Measurements from ENCODE around the gene DDIT3.

DNA sequence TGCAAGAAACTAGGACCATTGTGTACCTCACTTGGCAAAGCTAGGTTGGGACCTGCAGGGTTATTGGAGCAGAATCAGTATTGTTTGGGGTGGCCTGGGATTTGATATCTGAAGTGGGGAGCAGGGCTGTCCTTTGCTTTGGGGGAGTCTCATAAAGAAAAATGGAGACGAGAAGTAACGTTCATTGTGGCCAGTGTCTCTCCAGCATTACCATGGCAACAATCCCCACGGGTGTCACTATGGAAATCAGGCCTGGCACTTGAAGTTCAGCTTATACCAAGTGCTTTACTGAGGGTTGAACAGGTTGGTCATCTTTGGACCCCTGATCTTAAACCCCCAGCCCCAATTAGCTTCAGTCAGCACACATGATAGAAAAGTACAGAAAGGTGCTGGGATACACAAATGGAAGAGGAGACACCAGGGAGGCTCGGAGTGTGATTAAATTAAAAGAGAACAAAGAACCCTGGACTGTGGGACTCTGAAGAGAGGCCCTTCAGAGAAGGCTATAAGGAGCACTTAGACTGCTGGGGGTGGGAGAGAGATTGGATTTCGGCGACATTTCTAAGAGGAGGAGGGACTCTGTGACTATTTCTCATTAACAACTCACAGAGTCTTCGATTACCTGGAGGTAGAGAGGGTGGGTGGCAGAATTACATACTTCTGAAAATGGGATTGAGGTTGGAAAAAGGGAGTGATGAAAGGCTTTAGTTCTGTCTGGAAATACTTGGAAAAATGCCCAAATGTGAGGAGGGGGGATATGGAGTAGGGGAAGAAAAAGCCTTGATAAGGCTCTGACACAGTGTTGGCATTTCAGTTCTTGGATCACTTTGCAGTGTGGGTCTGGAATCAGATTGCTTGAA lies 33.3 kb upstream of the DDIT3 start:
- TF ChIP-seq, protein P1, sequence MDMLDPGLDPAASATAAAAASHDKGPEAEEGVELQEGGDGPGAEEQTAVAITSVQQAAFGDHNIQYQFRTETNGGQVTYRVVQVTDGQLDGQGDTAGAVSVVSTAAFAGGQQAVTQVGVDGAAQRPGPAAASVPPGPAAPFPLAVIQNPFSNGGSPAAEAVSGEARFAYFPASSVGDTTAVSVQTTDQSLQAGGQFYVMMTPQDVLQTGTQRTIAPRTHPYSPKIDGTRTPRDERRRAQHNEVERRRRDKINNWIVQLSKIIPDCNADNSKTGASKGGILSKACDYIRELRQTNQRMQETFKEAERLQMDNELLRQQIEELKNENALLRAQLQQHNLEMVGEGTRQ (IDR thresholded peaks at IDR 0.05; ENCODE audit: low read depth, low read length) = no peak
- TF ChIP-seq CTCF (conservative IDR thresholded peaks at IDR 0.05; ENCODE audit: low read depth, low read length) (no peak), RCOR1 (IDR thresholded peaks at IDR 0.05; ENCODE audit: insufficient replicate concordance, low read length) (no peak), CEBPB (IDR thresholded peaks at IDR 0.05; ENCODE audit: low read depth, low read length) (no peak), BHLHE40 (IDR thresholded peaks at IDR 0.05; ENCODE audit: low read depth, low read length) (no peak), POLR2A (IDR thresholded peaks at IDR 0.05; ENCODE audit: low read depth, low read length) (no peak), MXI1 (IDR thresholded peaks at IDR 0.05; ENCODE audit: borderline replicate concordance, low read depth, low read length) (no peak), RAD21 (IDR thresholded peaks at IDR 0.05; ENCODE audit: low read length) (no peak), RFX5 (IDR thresholded peaks at IDR 0.05; ENCODE audit: low read depth, low read length) (no peak), FOS (IDR thresholded peaks at IDR 0.05; ENCODE audit: low read depth, low read length) (no peak), MAZ (IDR thresholded peaks at IDR 0.05; ENCODE audit: borderline replicate concordance, low read depth, low read length) (no peak), MAFK (IDR thresholded peaks at IDR 0.05; ENCODE audit: low read depth, low read length) (no peak)
- TF ChIP-seq, protein P2, sequence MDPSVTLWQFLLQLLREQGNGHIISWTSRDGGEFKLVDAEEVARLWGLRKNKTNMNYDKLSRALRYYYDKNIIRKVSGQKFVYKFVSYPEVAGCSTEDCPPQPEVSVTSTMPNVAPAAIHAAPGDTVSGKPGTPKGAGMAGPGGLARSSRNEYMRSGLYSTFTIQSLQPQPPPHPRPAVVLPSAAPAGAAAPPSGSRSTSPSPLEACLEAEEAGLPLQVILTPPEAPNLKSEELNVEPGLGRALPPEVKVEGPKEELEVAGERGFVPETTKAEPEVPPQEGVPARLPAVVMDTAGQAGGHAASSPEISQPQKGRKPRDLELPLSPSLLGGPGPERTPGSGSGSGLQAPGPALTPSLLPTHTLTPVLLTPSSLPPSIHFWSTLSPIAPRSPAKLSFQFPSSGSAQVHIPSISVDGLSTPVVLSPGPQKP (IDR thresholded peaks at IDR 0.05; ENCODE audit: borderline replicate concordance, low read depth, low read length) = no peak

All from IMR-90 (cell line).